Measurements from ENCODE around the gene SYNPO2L.

GRCh38 chr10:73647211-73647874 lies 8.5 kb downstream of the SYNPO2L start:
- TF ChIP-seq, protein P1, sequence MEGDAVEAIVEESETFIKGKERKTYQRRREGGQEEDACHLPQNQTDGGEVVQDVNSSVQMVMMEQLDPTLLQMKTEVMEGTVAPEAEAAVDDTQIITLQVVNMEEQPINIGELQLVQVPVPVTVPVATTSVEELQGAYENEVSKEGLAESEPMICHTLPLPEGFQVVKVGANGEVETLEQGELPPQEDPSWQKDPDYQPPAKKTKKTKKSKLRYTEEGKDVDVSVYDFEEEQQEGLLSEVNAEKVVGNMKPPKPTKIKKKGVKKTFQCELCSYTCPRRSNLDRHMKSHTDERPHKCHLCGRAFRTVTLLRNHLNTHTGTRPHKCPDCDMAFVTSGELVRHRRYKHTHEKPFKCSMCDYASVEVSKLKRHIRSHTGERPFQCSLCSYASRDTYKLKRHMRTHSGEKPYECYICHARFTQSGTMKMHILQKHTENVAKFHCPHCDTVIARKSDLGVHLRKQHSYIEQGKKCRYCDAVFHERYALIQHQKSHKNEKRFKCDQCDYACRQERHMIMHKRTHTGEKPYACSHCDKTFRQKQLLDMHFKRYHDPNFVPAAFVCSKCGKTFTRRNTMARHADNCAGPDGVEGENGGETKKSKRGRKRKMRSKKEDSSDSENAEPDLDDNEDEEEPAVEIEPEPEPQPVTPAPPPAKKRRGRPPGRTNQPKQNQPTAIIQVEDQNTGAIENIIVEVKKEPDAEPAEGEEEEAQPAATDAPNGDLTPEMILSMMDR (IDR thresholded peaks at IDR 0.05 in 8 of 11, conservative IDR thresholded peaks at IDR 0.05 in 3 of 11): no peak
- TF ChIP-seq POLR2A (IDR thresholded peaks at IDR 0.05) (no peak), POLR2AphosphoS5 (IDR thresholded peaks at IDR 0.05) (peak in 2 of 3 donors; percentile 54 to 61)
